HCT116 (cell line): ENCODE measurements around the gene OSER1. TPM values are rescaled to one million over a fixed set of nuclear protein-coding genes. Genes with fewer than 3 reads are reported as not detected.

Experiments
- ATAC-seq: fragments of 200-7000 bp; cut with Tn5 transposase; 2 replicates; pipeline ENCODE4 v1.9.1; 2020; ENCODE audit warnings: mild to moderate bottlenecking, moderate library complexity
- BruUV-seq: library from RNA; stranded (reverse); fragments of 400-500 nt; replicated peaks from 2 replicates; lab custom pipeline; 2021; lab: Mats Ljungman, UMichigan
- CTCF ChIA-PET: fragments of 300-600 bp; sonication (Branson Sonifier 250); formaldehyde crosslinking; loops from one replicate; lab custom pipeline; 2021; ENCODE audit warnings: antibody characterized with exemption; lab: Charles Lee
- POLR2A ChIA-PET: fragments of 300-600, 350-600 bp; sonication (Branson Sonifier 250); formaldehyde crosslinking; loops from one replicate; lab custom pipeline; 2021; ENCODE audit warnings: antibody characterized with exemption; lab: Charles Lee
- RAD21 ChIA-PET, 2 experiments: fragments of 300-600 bp; sonication (Branson Sonifier 250); formaldehyde crosslinking; loops; one replicate each; lab custom pipeline; 2023; ENCODE audit warnings: low total read pairs in 2 of 2; ENCODE audit not compliant: uncharacterized antibody in 2 of 2, unreplicated experiment in 2 of 2, low non-redundant PET in 1 of 2; lab: Charles Lee
- DNase-seq: peaks from one replicate; pipeline ENCODE4 v3.0.0-alpha.2; 2010; ENCODE audit warnings: low read depth, low spot score
- H2AFZ ChIP-seq: fragments of 200-600 bp; shearing (Covaris generic), sonication (generic); 2 replicates; pipeline ENCODE4 v1.6.1; 2017; ENCODE audit warnings: low read depth, mixed run types, mixed read lengths, antibody characterized with exemption, low read length; ENCODE audit not compliant: poor library complexity, severe bottlenecking
- H3K27ac ChIP-seq: 2 replicates; pipeline ENCODE4 v1.5.1; 2012; ENCODE audit warnings: low read depth, low read length
- H3K27me3 ChIP-seq: fragments of 200-600 bp; sonication (generic); 2 replicates; pipeline ENCODE4 v1.6.1; 2016; ENCODE audit warnings: mixed run types, low read length, mixed read lengths; ENCODE audit not compliant: insufficient read depth
- H3K36me3 ChIP-seq, 2 experiments: fragments of 200-500 bp in 1 of 2; fragments of 200-600 bp in 1 of 2; sonication (Bioruptor generic) in 1 of 2; sonication (generic) in 1 of 2; 2 replicates each; pipeline versions ENCODE4 v1.5.1 to v1.6.1; 2014 to 2016; ENCODE audit warnings: low read length in 2 of 2, inconsistent platforms in 1 of 2, mixed read lengths in 1 of 2, mixed run types in 1 of 2; ENCODE audit not compliant: insufficient read depth in 2 of 2, control insufficient read depth in 1 of 2
- H3K4me1 ChIP-seq, 2 experiments: fragments of 200-600 bp in 1 of 2; sonication (generic) in 1 of 2; 2 replicates each; pipeline versions ENCODE4 v1.5.1 to v1.6.1; 2012 to 2017; ENCODE audit warnings: low read length in 2 of 2, inconsistent platforms in 1 of 2, mild to moderate bottlenecking in 1 of 2, mixed read lengths in 1 of 2, mixed run types in 1 of 2, moderate library complexity in 1 of 2; ENCODE audit not compliant: insufficient read depth in 2 of 2, control insufficient read depth in 1 of 2
- H3K4me2 ChIP-seq: fragments of 200-600 bp; sonication (generic); 2 replicates; pipeline ENCODE4 v1.6.1; 2017; ENCODE audit warnings: mixed run types, low read length, mixed read lengths
- H3K4me3 ChIP-seq, 2 experiments: fragments of 200-600 bp in 1 of 2; sonication (generic) in 1 of 2; replicated peaks in 1 of 2; 2 replicates each; pipeline ENCODE4 v1.5.1; 2011 to 2016; ENCODE audit warnings: low read length in 2 of 2, control low read depth in 1 of 2, low read depth in 1 of 2, mild to moderate bottlenecking in 1 of 2, mixed read lengths in 1 of 2, mixed run types in 1 of 2
- H3K79me2 ChIP-seq: fragments of 200-600 bp; sonication (generic); 2 replicates; pipeline ENCODE4 v1.6.1; 2017; ENCODE audit warnings: mild to moderate bottlenecking, mixed run types, low read length, moderate library complexity, mixed read lengths; ENCODE audit not compliant: insufficient read depth
- H3K9ac ChIP-seq: fragments of 200-600 bp; sonication (generic); 2 replicates; pipeline ENCODE4 v1.6.1; 2016; ENCODE audit warnings: low read length, mixed read lengths
- H3K9me2 ChIP-seq: fragments of 200-600 bp; sonication (generic), shearing (Covaris generic); 2 replicates; pipeline ENCODE4 v1.6.1; 2017; ENCODE audit warnings: mixed run types, mild to moderate bottlenecking, moderate library complexity; ENCODE audit not compliant: insufficient read depth
- H3K9me3 ChIP-seq, 2 experiments: fragments of 200-500 bp in 1 of 2; fragments of 200-600 bp in 1 of 2; sonication (Bioruptor generic) in 1 of 2; sonication (generic) in 1 of 2; 2 replicates each; pipeline ENCODE4 v1.6.1; 2014 to 2017; ENCODE audit warnings: low read length in 2 of 2, mixed read lengths in 2 of 2, inconsistent platforms in 1 of 2, low read depth in 1 of 2, mild to moderate bottlenecking in 1 of 2, mixed run types in 1 of 2, moderate library complexity in 1 of 2; ENCODE audit not compliant: control insufficient read depth in 1 of 2, insufficient read depth in 1 of 2
- H4K20me1 ChIP-seq: fragments of 200-600 bp; sonication (generic), shearing (Covaris generic); 2 replicates; pipeline ENCODE4 v1.6.1; 2017; ENCODE audit warnings: mixed run types, mild to moderate bottlenecking, moderate library complexity; ENCODE audit not compliant: insufficient read depth
- ATF3 ChIP-seq: IDR thresholded peaks from 2 replicates; pipeline ENCODE4 v1.6.1; 2012
- CEBPB ChIP-seq: IDR thresholded peaks from 2 replicates; pipeline ENCODE4 v1.6.1; 2012; ENCODE audit warnings: low read depth
- ELF1 ChIP-seq: IDR thresholded peaks from 2 replicates; pipeline ENCODE4 v1.6.1; 2012; ENCODE audit warnings: low read depth, borderline replicate concordance
- MAX ChIP-seq: IDR thresholded peaks from 2 replicates; pipeline ENCODE4 v1.6.1; 2012
- POLR2AphosphoS5 ChIP-seq: IDR thresholded peaks from 2 replicates; pipeline ENCODE4 v1.6.1; 2011; ENCODE audit warnings: mild to moderate bottlenecking, low read depth, low read length, moderate library complexity
- REST ChIP-seq: IDR thresholded peaks from 2 replicates; pipeline ENCODE4 v1.6.1; 2012; ENCODE audit warnings: low read depth
- TCF7L2 ChIP-seq: IDR thresholded peaks from 2 replicates; pipeline ENCODE4 v1.7.0; 2011; ENCODE audit warnings: borderline replicate concordance, inconsistent platforms; ENCODE audit not compliant: insufficient read depth, insufficient read length; ENCODE audit errors: extremely low read depth
- ZBTB33 ChIP-seq: IDR thresholded peaks from 2 replicates; pipeline ENCODE4 v1.6.1; 2011; ENCODE audit warnings: mild to moderate bottlenecking, low read length, moderate library complexity; ENCODE audit not compliant: insufficient replicate concordance; ENCODE audit errors: extremely low read depth
- ZNF274 ChIP-seq: fragments of 200-500 bp; sonication (Bioruptor generic); IDR thresholded peaks from 2 replicates; pipeline ENCODE4 v1.6.1; 2014; ENCODE audit warnings: mild to moderate bottlenecking, low read depth, low read length, inconsistent platforms
- intact Hi-C: fragments of 100-400 bp; cut with micrococcal nuclease; formaldehyde crosslinking; loops from 2 replicates; pipeline ENCODE4 v1.10.0; 2022
- total RNA-seq: library from RNA; stranded (reverse); gene quantifications from one replicate; pipeline ENCODE4 v1.2.1, GENCODE V29; 2021; ENCODE audit not compliant: unreplicated experiment
- TF ChIP-seq, protein P1 (sequence below), 3 experiments: fragments of 200-600 bp in 1 of 3; sonication (generic) in 1 of 3; IDR thresholded peaks in 2 of 3; conservative IDR thresholded peaks in 1 of 3; 2 replicates each; pipeline ENCODE4 v1.5.1; 2012 to 2017; ENCODE audit warnings: low read depth in 2 of 3, low read length in 2 of 3, antibody characterized with exemption in 1 of 3, borderline replicate concordance in 1 of 3, control low read depth in 1 of 3, mild to moderate bottlenecking in 1 of 3, mixed read lengths in 1 of 3, mixed run types in 1 of 3, moderate library complexity in 1 of 3; ENCODE audit not compliant: insufficient read depth in 1 of 3

OSER1 gene
- total RNA-seq, 1 experiment from 2014 or later, result 28.4 TPM

- TF ChIP-seq TCF7L2, result peak; percentile 8
- TF ChIP-seq ZBTB33, result no peak
Measured at GRCh38 chr20:44210406-44211176, at the start of gene OSER1 (continued).

DNA sequence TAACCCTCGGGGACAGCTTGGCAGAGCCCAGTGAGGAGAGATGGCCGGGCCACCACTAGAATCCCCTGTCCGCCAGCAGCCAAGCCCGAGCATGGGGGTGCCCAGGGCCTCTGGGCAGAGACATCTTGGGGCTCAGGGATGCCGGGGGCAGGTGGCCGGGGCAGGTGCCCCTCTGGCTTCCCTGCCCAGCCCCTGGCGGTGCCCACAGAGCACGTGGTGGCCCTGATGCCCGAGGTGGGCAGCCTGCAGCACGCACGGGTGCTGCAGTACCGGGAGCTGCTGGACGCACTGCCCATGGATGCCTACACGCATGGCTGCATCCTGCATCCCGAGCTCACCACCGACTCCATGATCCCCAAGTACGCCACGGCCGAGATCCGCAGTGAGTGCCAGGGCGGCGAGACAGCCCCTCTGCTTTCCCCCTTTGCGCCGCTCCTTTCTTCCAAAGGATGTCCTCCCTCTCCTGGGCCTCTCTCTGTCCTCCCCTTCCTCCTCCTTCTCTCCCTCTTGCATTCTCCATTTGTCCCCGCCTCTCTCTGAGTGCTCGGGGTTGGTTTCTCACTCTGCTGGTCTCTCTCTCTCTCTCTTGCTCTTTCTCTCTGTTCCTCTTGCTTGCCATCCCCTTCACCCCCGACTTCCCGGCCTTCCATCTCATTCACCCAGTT lies 47.8 kb upstream of the OSER1 start:
- Histone ChIP-seq H3K27me3 (peaks cover 6% of the 10 kb centered on the region; the same call in 1 of the 2 replicates), H3K9me2 (no peaks in the 10 kb centered on the region), H3K4me1 (no peaks in the 10 kb centered on the region), H3K27ac (no peak overlapping the region), H3K4me2 (no peak overlapping the region), H4K20me1 (no peaks in the 10 kb centered on the region), H3K9ac (no peak overlapping the region), H3K79me2 (no peaks in the 10 kb centered on the region), H2AFZ (no peak overlapping the region), H3K4me3 (no peak overlapping the region), H3K9me3 (no peaks in the 10 kb centered on the region), H3K36me3 (no peaks in the 10 kb centered on the region)
- BruUV-seq, result no TSS peak
- DNase-seq (no peak), ATAC-seq (no peak)
- intact Hi-C loops, result no loop called here
- ChIA-PET CTCF (no interaction called here), POLR2A (no interaction called here), RAD21 (no interaction called here)
- TF ChIP-seq, protein P1, sequence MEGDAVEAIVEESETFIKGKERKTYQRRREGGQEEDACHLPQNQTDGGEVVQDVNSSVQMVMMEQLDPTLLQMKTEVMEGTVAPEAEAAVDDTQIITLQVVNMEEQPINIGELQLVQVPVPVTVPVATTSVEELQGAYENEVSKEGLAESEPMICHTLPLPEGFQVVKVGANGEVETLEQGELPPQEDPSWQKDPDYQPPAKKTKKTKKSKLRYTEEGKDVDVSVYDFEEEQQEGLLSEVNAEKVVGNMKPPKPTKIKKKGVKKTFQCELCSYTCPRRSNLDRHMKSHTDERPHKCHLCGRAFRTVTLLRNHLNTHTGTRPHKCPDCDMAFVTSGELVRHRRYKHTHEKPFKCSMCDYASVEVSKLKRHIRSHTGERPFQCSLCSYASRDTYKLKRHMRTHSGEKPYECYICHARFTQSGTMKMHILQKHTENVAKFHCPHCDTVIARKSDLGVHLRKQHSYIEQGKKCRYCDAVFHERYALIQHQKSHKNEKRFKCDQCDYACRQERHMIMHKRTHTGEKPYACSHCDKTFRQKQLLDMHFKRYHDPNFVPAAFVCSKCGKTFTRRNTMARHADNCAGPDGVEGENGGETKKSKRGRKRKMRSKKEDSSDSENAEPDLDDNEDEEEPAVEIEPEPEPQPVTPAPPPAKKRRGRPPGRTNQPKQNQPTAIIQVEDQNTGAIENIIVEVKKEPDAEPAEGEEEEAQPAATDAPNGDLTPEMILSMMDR (IDR thresholded peaks at IDR 0.05 in 2 of 3, conservative IDR thresholded peaks at IDR 0.05 in 1 of 3; ENCODE audit: borderline replicate concordance in 1 of 3, insufficient read depth in 1 of 3, low read depth in 2 of 3, low read length in 2 of 3), result no peak
- no peak for TF ChIP-seq CEBPB
- no peak for TF ChIP-seq ZBTB33
- no peak for TF ChIP-seq ELF1
- no peak for TF ChIP-seq ZNF274
- TF ChIP-seq REST, result no peak
- TF ChIP-seq POLR2AphosphoS5, result no peak
- TF ChIP-seq TCF7L2, result no peak
- TF ChIP-seq MAX, result no peak
- TF ChIP-seq ATF3, result no peak
